ENCODE results near the gene PRR19.

Gene PRR19

GRCh38 chr19:42287017-42287826 is 14.7 kb upstream of the PRR19 start:
- H3K27me3 ChIP-seq (ENCODE audit: control insufficient read depth, insufficient read depth, low read length) = no peaks in the 10 kb centered on the region
- no peak overlapping the region for H3K27ac ChIP-seq (ENCODE audit: low read length)
- H3K4me1 ChIP-seq (ENCODE audit: control insufficient read depth, low read depth, low read length) = peaks cover 22% of the 10 kb centered on the region
- H3K4me3 ChIP-seq (ENCODE audit: low read length) = no peak overlapping the region
- H3K9me3 ChIP-seq (ENCODE audit: control insufficient read depth, low read depth, low read length) = no peaks in the 10 kb centered on the region
- H3K36me3 ChIP-seq (ENCODE audit: control insufficient read depth, low read depth, low read length) = peaks cover 43% of the 10 kb centered on the region
- H3K9ac ChIP-seq (ENCODE audit: low read length) = no peak overlapping the region

GRCh38 chr19:42287827-42288107 is 14.2 kb upstream of the PRR19 start:
- no peak overlapping the region for H3K27ac ChIP-seq (ENCODE audit: low read length)
- no peaks in the 10 kb centered on the region for H3K27me3 ChIP-seq (ENCODE audit: control insufficient read depth, insufficient read depth, low read length)
- no peak overlapping the region for H3K9ac ChIP-seq (ENCODE audit: low read length)
- peaks cover 43% of the 10 kb centered on the region for H3K36me3 ChIP-seq (ENCODE audit: control insufficient read depth, low read depth, low read length)
- no peaks in the 10 kb centered on the region for H3K9me3 ChIP-seq (ENCODE audit: control insufficient read depth, low read depth, low read length)
- H3K4me1 ChIP-seq (ENCODE audit: control insufficient read depth, low read depth, low read length) = peaks cover 18% of the 10 kb centered on the region
- H3K4me3 ChIP-seq (ENCODE audit: low read length) = no peak overlapping the region

- peaks cover 47% of the 10 kb centered on the region for H3K36me3 ChIP-seq (ENCODE audit: control insufficient read depth, low read depth, low read length)
- peaks cover 12% of the 10 kb centered on the region for H3K4me1 ChIP-seq (ENCODE audit: control insufficient read depth, low read depth, low read length)
- H3K9me3 ChIP-seq (ENCODE audit: control insufficient read depth, low read depth, low read length) = no peaks in the 10 kb centered on the region
Observed at GRCh38 chr19:42288387-42288786, 13.5 kb upstream of the PRR19 start.

GRCh38 chr19:42288881-42289555 is 12.9 kb upstream of the PRR19 start:
- H3K4me3 ChIP-seq (ENCODE audit: low read length) = no peak overlapping the region
- no peaks in the 10 kb centered on the region for H3K27me3 ChIP-seq (ENCODE audit: control insufficient read depth, insufficient read depth, low read length)
- H3K27ac ChIP-seq (ENCODE audit: low read length) = no peak overlapping the region
- H3K9me3 ChIP-seq (ENCODE audit: control insufficient read depth, low read depth, low read length) = no peaks in the 10 kb centered on the region
- H3K9ac ChIP-seq (ENCODE audit: low read length) = no peak overlapping the region
- peaks cover 12% of the 10 kb centered on the region for H3K4me1 ChIP-seq (ENCODE audit: control insufficient read depth, low read depth, low read length)
- peaks cover 47% of the 10 kb centered on the region for H3K36me3 ChIP-seq (ENCODE audit: control insufficient read depth, low read depth, low read length)

More at GRCh38 chr19:42288387-42288786, 13.5 kb upstream of the PRR19 start:
- H3K27me3 ChIP-seq (ENCODE audit: control insufficient read depth, insufficient read depth, low read length) = no peaks in the 10 kb centered on the region
- H3K9ac ChIP-seq (ENCODE audit: low read length) = no peak overlapping the region
- no peak overlapping the region for H3K27ac ChIP-seq (ENCODE audit: low read length)
- H3K4me3 ChIP-seq (ENCODE audit: low read length) = no peak overlapping the region

GRCh38 chr19:42289556-42290041 is 12.3 kb upstream of the PRR19 start:
- Histone ChIP-seq H3K4me1 (ENCODE audit: control insufficient read depth, low read depth, low read length) (peaks cover 12% of the 10 kb centered on the region), H3K4me3 (ENCODE audit: low read length) (no peak overlapping the region), H3K9ac (ENCODE audit: low read length) (no peak overlapping the region), H3K27me3 (ENCODE audit: control insufficient read depth, insufficient read depth, low read length) (no peaks in the 10 kb centered on the region), H3K9me3 (ENCODE audit: control insufficient read depth, low read depth, low read length) (no peaks in the 10 kb centered on the region), H3K27ac (ENCODE audit: low read length) (no peak overlapping the region), H3K36me3 (ENCODE audit: control insufficient read depth, low read depth, low read length) (peaks cover 47% of the 10 kb centered on the region)

- Histone ChIP-seq H3K9me3 (ENCODE audit: control insufficient read depth, low read depth, low read length) (no peaks in the 10 kb centered on the region), H3K36me3 (ENCODE audit: control insufficient read depth, low read depth, low read length) (peaks cover 47% of the 10 kb centered on the region)
Observed at GRCh38 chr19:42290136-42290522, 11.8 kb upstream of the PRR19 start.

GRCh38 chr19:42290523-42291434 is 11.2 kb upstream of the PRR19 start:
- H3K4me1 ChIP-seq (ENCODE audit: control insufficient read depth, low read depth, low read length) = peaks cover 3% of the 10 kb centered on the region
- no peak overlapping the region for H3K4me3 ChIP-seq (ENCODE audit: low read length)
- H3K27me3 ChIP-seq (ENCODE audit: control insufficient read depth, insufficient read depth, low read length) = no peaks in the 10 kb centered on the region
- peaks cover 47% of the 10 kb centered on the region for H3K36me3 ChIP-seq (ENCODE audit: control insufficient read depth, low read depth, low read length)
- H3K27ac ChIP-seq (ENCODE audit: low read length) = no peak overlapping the region
- no peak overlapping the region for H3K9ac ChIP-seq (ENCODE audit: low read length)
- H3K9me3 ChIP-seq (ENCODE audit: control insufficient read depth, low read depth, low read length) = no peaks in the 10 kb centered on the region

More at GRCh38 chr19:42290136-42290522, 11.8 kb upstream of the PRR19 start:
- Histone ChIP-seq H3K4me3 (ENCODE audit: low read length) (no peak overlapping the region), H3K9ac (ENCODE audit: low read length) (no peak overlapping the region), H3K27ac (ENCODE audit: low read length) (no peak overlapping the region), H3K27me3 (ENCODE audit: control insufficient read depth, insufficient read depth, low read length) (no peaks in the 10 kb centered on the region), H3K4me1 (ENCODE audit: control insufficient read depth, low read depth, low read length) (peaks cover 9% of the 10 kb centered on the region)

- peaks cover 47% of the 10 kb centered on the region for H3K36me3 ChIP-seq (ENCODE audit: control insufficient read depth, low read depth, low read length)
- H3K27ac ChIP-seq (ENCODE audit: low read length) = no peak overlapping the region
- no peak overlapping the region for H3K9ac ChIP-seq (ENCODE audit: low read length)
- no peak overlapping the region for H3K4me3 ChIP-seq (ENCODE audit: low read length)
- no peaks in the 10 kb centered on the region for H3K9me3 ChIP-seq (ENCODE audit: control insufficient read depth, low read depth, low read length)
- no peaks in the 10 kb centered on the region for H3K27me3 ChIP-seq (ENCODE audit: control insufficient read depth, insufficient read depth, low read length)
- no peaks in the 10 kb centered on the region for H3K4me1 ChIP-seq (ENCODE audit: control insufficient read depth, low read depth, low read length)
Observed at GRCh38 chr19:42291435-42291810, 10.5 kb upstream of the PRR19 start.

GRCh38 chr19:42292042-42292960 is 9.6 kb upstream of the PRR19 start:
- H3K36me3 ChIP-seq (ENCODE audit: control insufficient read depth, low read depth, low read length) = peaks cover 51% of the 10 kb centered on the region
- no peak overlapping the region for H3K27ac ChIP-seq (ENCODE audit: low read length)
- H3K9ac ChIP-seq (ENCODE audit: low read length) = no peak overlapping the region

GRCh38 chr19:42292963-42293362 is 9.0 kb upstream of the PRR19 start:
- Histone ChIP-seq H3K4me1 (ENCODE audit: control insufficient read depth, low read depth, low read length) (no peaks in the 10 kb centered on the region), H3K27me3 (ENCODE audit: control insufficient read depth, insufficient read depth, low read length) (no peaks in the 10 kb centered on the region), H3K27ac (ENCODE audit: low read length) (no peak overlapping the region), H3K9ac (ENCODE audit: low read length) (no peak overlapping the region), H3K4me3 (ENCODE audit: low read length) (no peak overlapping the region), H3K9me3 (ENCODE audit: control insufficient read depth, low read depth, low read length) (no peaks in the 10 kb centered on the region), H3K36me3 (ENCODE audit: control insufficient read depth, low read depth, low read length) (peaks cover 44% of the 10 kb centered on the region)

More at GRCh38 chr19:42292042-42292960, 9.6 kb upstream of the PRR19 start:
- no peak overlapping the region for H3K4me3 ChIP-seq (ENCODE audit: low read length)
- H3K9me3 ChIP-seq (ENCODE audit: control insufficient read depth, low read depth, low read length) = no peaks in the 10 kb centered on the region
- H3K4me1 ChIP-seq (ENCODE audit: control insufficient read depth, low read depth, low read length) = no peaks in the 10 kb centered on the region
- no peaks in the 10 kb centered on the region for H3K27me3 ChIP-seq (ENCODE audit: control insufficient read depth, insufficient read depth, low read length)
